ENCODE data around the gene HOXA13. TPM values are rescaled to one million over a fixed set of nuclear protein-coding genes. Genes with fewer than 3 reads are reported as not detected.
A peak's percentile ranks its signal among the peaks of the same experiment; 100 is the strongest.

The HOXA13 gene
- not detected for polyA plus RNA-seq

- Mint-ChIP-seq H3K27me3 (ENCODE audit: low read depth in 3 of 3) (peaks cover 36 to 84% (median 79%) of the 10 kb centered on the region in 3 donors), H3K4me1 (peaks cover 35 to 43% of the 10 kb centered on the region in 2 donors), H3K36me3 (no peaks in the 10 kb centered on the region), H3K9me3 (no peaks in the 10 kb centered on the region), H3K27ac (peak within 1 kb of the TSS in 1 of 6 donors; percentile 63), H3K4me3 (peak within 1 kb of the TSS; percentile 82 to 92 (median 87))
- peak in 2 of 3 donors; percentile 44 to 49 for DNase-seq
Observed at GRCh38 chr7:27199849-27200760, at the start of gene HOXA13. Gene HOXA13, minus strand, starts transcription at chr7:27200091. Its CDS starts 14 bp downstream, at chr7:27200077.

GRCh38 chr7:27248911-27249723, 49.2 kb upstream of the HOXA13 start:
- H3K4me3 Mint-ChIP-seq: no peak overlapping the region

DNA sequence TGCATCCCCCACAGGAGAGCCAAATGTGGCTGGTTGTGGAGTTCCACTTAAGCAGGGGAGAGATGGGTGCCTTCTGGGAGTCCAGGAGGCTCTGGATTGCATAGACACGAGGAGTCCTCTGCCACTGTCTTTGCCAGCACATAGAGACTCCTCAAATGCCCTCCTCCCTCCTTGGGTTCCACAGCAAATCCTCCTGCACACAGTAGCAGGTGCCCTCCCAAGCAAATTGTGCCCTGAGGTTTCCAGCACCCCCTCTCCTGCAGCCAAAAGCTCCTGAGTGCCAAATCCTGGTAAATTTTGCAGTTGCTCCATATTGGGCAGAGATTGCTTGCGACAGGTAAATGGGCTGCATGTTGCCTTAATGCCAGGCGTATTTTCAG, 48.5 kb upstream of the HOXA13 start:
- H3K27ac Mint-ChIP-seq: no peak overlapping the region
- H3K27me3 Mint-ChIP-seq (ENCODE audit: low read depth in 3 of 3): peaks cover 33 to 61% (median 44%) of the 10 kb centered on the region in 3 donors
- peaks cover 4% of the 10 kb centered on the region in 2 donors for H3K4me1 Mint-ChIP-seq
- no peak for DNase-seq
- H3K9me3 Mint-ChIP-seq: peaks cover 0 to 5% (median 0%) of the 10 kb centered on the region in 6 donors
- H3K4me3 Mint-ChIP-seq: no peak overlapping the region
- peaks cover 2 to 4% (median 4%) of the 10 kb centered on the region in 3 donors for H3K36me3 Mint-ChIP-seq

More at GRCh38 chr7:27248911-27249723, 49.2 kb upstream of the HOXA13 start:
- H3K4me1 Mint-ChIP-seq: peaks cover 4% of the 10 kb centered on the region in 2 donors
- peaks cover 2 to 4% (median 4%) of the 10 kb centered on the region in 3 donors for H3K36me3 Mint-ChIP-seq
- H3K9me3 Mint-ChIP-seq: peaks cover 0 to 5% (median 0%) of the 10 kb centered on the region in 6 donors
- no peak overlapping the region for H3K27ac Mint-ChIP-seq
- no peak for DNase-seq
- H3K27me3 Mint-ChIP-seq (ENCODE audit: low read depth in 3 of 3): peaks cover 28 to 61% (median 43%) of the 10 kb centered on the region in 3 donors

DNA sequence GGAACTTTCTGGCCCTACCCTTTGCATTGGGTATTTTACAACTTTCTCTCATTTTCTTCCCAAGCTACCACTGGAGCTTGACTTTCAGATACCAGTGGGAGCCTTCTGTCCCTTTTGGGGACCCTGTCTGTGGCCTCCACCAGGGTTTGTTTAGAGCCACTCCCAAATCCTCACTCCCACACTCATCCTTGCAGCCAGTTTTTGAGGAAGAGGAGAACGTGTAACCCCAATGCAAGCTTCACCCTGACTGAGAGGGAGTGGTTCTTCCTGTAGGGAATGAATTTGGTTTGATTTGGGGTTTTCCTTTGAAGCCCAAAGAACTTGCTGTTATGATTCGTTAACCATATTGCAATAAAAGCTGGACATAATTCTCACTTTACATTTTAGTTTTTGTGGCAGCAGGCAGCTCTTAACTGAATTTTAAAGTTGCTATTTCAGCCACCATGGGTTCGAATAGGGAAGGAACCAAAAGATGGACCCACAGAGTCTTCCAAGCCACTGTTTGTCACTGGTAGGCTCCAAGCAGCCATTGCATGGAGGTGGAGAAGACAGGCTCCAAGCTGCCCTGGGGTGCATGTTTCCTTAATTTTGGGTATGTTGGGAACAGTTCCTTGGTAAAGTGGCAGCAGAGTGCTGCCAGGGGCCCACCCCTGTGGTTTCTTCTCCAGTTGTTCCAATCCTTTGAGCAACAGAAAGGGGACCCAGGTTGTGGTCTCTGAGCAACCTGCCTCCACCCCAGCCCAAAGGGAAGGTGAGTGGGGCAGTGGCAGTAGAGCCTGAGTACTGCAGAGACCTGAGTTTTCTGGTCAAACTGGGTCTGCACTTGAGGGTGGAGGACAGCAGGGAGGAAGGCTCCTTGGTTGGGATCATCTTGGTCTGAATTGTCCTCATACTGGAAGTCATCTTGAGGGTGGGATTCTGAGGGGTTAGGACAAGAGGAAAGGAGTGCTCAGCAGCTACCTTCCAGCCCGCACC, 47.8 kb upstream of the HOXA13 start:
- peaks cover 34 to 56% (median 46%) of the 10 kb centered on the region in 3 donors for H3K27me3 Mint-ChIP-seq (ENCODE audit: low read depth in 3 of 3)
- H3K4me3 Mint-ChIP-seq: no peak overlapping the region
- peaks cover 2 to 4% (median 4%) of the 10 kb centered on the region in 3 donors for H3K36me3 Mint-ChIP-seq
- H3K9me3 Mint-ChIP-seq: peaks cover 0 to 6% (median 0%) of the 10 kb centered on the region in 6 donors
- no peak for DNase-seq
- H3K4me1 Mint-ChIP-seq: peaks cover 4% of the 10 kb centered on the region in 2 donors
- no peak overlapping the region for H3K27ac Mint-ChIP-seq

- Mint-ChIP-seq H3K4me1 (peaks cover 4 to 11% of the 10 kb centered on the region in 2 donors), H3K36me3 (peaks cover 2 to 4% (median 4%) of the 10 kb centered on the region in 3 donors), H3K27me3 (ENCODE audit: low read depth in 3 of 3) (peaks cover 37 to 57% (median 48%) of the 10 kb centered on the region in 3 donors), H3K4me3 (no peak overlapping the region), H3K27ac (no peak overlapping the region), H3K9me3 (peaks cover 0 to 6% (median 0%) of the 10 kb centered on the region in 6 donors)
- DNase-seq: no peak
Observed at GRCh38 chr7:27247000-27247399, 47.1 kb upstream of the HOXA13 start.

- peaks cover under 1 to 4% (median 4%) of the 10 kb centered on the region in 3 donors for H3K36me3 Mint-ChIP-seq
- H3K4me1 Mint-ChIP-seq: peaks cover 4 to 11% of the 10 kb centered on the region in 2 donors
- DNase-seq: no peak
- peaks cover 0 to 5% (median 0%) of the 10 kb centered on the region in 6 donors for H3K9me3 Mint-ChIP-seq
- H3K4me3 Mint-ChIP-seq: no peak overlapping the region
- H3K27me3 Mint-ChIP-seq (ENCODE audit: low read depth in 3 of 3): peaks cover 35 to 58% (median 52%) of the 10 kb centered on the region in 3 donors
- H3K27ac Mint-ChIP-seq: no peak overlapping the region
Observed at GRCh38 chr7:27245798-27246691, 46.2 kb upstream of the HOXA13 start.

GRCh38 chr7:27245124-27245797, 45.4 kb upstream of the HOXA13 start:
- no peak for DNase-seq
- Mint-ChIP-seq H3K9me3 (peaks cover 0 to 8% (median 0%) of the 10 kb centered on the region in 6 donors), H3K4me1 (peaks cover 4 to 9% of the 10 kb centered on the region in 2 donors), H3K27me3 (ENCODE audit: low read depth in 3 of 3) (peaks cover 34 to 57% (median 52%) of the 10 kb centered on the region in 3 donors), H3K36me3 (peaks cover 0 to 4% (median 4%) of the 10 kb centered on the region in 3 donors), H3K27ac (no peak overlapping the region), H3K4me3 (no peak overlapping the region)

GRCh38 chr7:27244488-27245123, 44.7 kb upstream of the HOXA13 start:
- peaks cover 0 to 8% (median 0%) of the 10 kb centered on the region in 6 donors for H3K9me3 Mint-ChIP-seq
- DNase-seq: no peak
- H3K27me3 Mint-ChIP-seq (ENCODE audit: low read depth in 3 of 3): peaks cover 33 to 56% (median 52%) of the 10 kb centered on the region in 3 donors
- H3K27ac Mint-ChIP-seq: no peak overlapping the region
- peaks cover 0 to 4% (median 0%) of the 10 kb centered on the region in 3 donors for H3K36me3 Mint-ChIP-seq
- H3K4me3 Mint-ChIP-seq: peak overlapping the region in 1 of 5 donors; percentile 27
- H3K4me1 Mint-ChIP-seq: peaks cover 5 to 15% of the 10 kb centered on the region in 2 donors

DNA sequence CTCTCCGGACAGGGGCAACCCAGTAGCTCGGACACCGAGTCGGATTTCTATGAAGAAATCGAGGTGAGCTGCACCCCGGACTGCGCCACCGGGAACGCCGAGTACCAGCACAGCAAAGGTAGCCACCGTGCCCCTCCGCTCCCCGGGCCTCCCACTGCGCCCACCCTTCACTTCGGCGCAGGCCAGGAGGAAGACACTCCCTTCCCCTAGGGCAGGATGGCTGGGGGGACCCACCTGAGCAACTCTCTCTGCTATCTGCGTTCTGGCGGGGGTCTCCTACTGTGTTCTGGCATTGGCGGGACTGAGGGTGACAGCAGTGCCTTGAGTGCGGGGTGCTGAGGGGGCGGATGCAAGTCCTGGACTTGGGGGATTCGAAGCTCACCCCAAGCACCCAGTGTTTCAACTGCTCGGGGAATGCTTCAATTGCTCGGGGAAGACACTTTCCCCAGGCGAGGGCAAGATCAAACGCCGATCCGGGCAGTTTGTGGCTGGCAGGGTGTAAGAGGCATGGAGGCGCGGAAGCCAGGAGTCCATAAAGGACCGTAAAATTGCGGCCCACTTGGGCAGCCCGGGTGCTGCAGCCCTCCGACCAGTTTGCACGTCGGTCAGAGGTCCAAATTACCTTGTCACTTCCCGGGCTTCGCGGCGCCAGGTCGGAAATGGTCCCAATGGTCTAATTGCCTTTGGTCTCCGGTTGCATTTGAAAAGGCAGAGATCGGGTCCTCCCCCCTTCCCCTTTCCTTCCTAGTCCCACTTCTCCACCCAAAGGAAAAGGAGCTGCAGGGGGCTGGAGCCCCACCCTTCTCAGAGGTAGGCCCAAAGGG, 43.7 kb upstream of the HOXA13 start:
- DNase-seq: no peak
- peaks cover 7 to 15% of the 10 kb centered on the region in 2 donors for H3K4me1 Mint-ChIP-seq
- peaks cover 0 to 4% (median 0%) of the 10 kb centered on the region in 3 donors for H3K36me3 Mint-ChIP-seq
- no peak overlapping the region for H3K27ac Mint-ChIP-seq
- H3K27me3 Mint-ChIP-seq (ENCODE audit: low read depth in 3 of 3): peaks cover 28 to 60% (median 50%) of the 10 kb centered on the region in 3 donors
- peaks cover 0 to 8% (median 0%) of the 10 kb centered on the region in 6 donors for H3K9me3 Mint-ChIP-seq
- peak overlapping the region in 1 of 5 donors; percentile 44 for H3K4me3 Mint-ChIP-seq

DNA sequence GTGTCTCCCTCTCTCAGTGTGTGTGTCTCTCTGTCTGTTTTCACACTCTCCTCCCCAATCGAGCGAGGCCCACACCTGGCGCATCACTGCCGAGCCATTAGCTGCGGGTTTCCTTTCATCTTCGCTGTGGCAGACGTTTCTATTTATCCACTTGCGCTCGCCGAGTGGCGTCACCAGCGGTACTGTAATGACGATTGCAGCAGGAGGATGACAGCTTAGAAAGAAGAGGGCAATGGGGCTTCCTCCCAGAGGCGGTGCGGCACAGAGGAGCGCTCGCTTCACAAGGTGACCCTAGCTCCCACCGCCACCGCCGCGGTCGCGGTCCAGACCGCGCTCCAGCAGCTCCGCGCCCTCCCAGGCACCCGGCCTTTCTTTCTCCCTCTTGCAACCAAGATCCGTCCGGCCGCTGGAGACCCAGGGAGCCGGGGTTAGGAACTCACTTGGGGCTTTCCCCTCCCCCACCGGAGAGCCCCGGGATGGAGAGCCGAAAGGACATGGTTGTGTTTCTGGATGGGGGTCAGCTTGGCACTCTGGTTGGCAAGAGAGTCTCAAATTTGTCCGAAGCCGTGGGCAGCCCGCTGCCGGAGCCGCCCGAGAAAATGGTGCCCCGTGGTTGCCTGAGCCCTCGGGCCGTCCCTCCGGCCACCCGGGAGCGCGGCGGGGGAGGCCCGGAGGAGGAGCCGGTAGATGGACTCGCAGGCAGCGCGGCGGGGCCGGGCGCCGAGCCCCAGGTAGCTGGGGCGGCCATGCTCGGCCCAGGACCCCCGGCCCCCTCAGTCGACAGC, 42.9 kb upstream of the HOXA13 start, which contains the start of gene EVX1:
TSS of gene EVX1 (plus strand) at position 248 of the 785 bp plus-strand sequence. CDS start at position 477, 229 bp downstream.
- Mint-ChIP-seq H3K36me3 (peaks cover 0 to 4% (median 0%) of the 10 kb centered on the region in 3 donors), H3K27me3 (ENCODE audit: low read depth in 3 of 3) (peaks cover 30 to 60% (median 55%) of the 10 kb centered on the region in 3 donors), H3K4me3 (peak within 1 kb of the TSS in 1 of 5 donors; percentile 44), H3K4me1 (peaks cover 9 to 15% of the 10 kb centered on the region in 2 donors), H3K9me3 (peaks cover 0 to 8% (median 0%) of the 10 kb centered on the region in 6 donors), H3K27ac (peak within 1 kb of the TSS in 1 of 6 donors; percentile 11)
- peak in 1 of 3 donors; percentile 8 for DNase-seq

Measured in immature natural killer cell (primary cell).